ENCODE data around the gene DNM2.
"Not testable (repeated sequence)": the region's sequence is repeated elsewhere in the genome, so short reads cannot be mapped to it uniquely, and the experiment has no call there.

The DNM2 gene

DNA sequence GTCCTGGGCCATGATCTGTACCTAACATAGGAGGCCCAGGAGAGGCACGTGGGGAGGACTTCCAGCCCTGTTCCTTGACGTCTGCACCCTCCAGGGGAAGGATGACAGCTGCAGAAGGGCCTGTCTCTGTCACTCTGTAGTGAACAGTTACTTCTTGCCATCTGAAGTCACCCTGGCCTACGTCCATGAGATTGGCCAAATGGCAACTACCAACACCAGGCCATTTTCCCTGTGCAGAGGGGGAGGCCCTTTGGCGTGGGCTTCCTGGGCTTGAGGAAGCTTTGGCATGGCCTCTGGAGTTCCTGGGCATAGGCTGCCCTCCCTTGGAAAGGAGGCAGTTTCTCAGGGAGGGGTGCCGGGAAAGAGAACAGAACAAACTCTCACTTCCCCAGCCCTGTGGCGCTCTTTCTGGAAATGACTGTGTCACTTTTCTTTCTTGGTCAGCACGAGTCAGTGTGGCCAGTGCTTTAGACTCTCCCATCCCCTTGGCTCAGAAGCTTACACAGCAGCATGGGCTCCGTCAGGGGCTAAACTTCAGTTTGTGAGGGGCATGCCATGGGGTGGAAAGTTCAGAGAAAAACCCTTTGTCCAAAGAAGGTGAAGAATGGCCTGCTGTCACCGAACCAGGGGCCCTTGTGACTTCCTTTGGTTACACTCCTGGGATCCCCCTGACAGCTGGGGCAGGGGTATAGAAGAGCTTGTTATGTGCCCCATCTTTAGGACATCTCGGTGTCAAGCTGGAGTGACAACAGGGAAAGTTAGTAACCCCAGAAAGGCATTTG is 158.8 kb downstream of the DNM2 start:
- H3K4me1 ChIP-seq (ENCODE audit: control insufficient read depth, insufficient read depth, low read length) = no peaks in the 10 kb centered on the region; the same call in 1 of the 2 replicates
- no peak for TF ChIP-seq TCF7L2 (IDR thresholded peaks at IDR 0.05; ENCODE audit: borderline replicate concordance, low read depth, low read length)
- peak; percentile 59 for TF ChIP-seq ZNF341 (tag by site-specific recombination; IDR thresholded peaks at IDR 0.05; ENCODE audit: low read depth)
- no peak overlapping the region for H3K27ac ChIP-seq (ENCODE audit: extremely low read depth, low read depth, low read length)
- H3K36me3 ChIP-seq (ENCODE audit: control insufficient read depth in 2 of 2, insufficient read depth in 1 of 2, low read length in 2 of 2) = peaks cover 13 to 20% of the 10 kb centered on the region in 2 experiments; a peak in 2 of 3 replicates
- ChIA-PET CTCF (interaction anchor here (0.5 to 1.5 kb wide), 3 partner anchors 12 to 136 kb away, joined by 3 to 10 read pairs (median 3); no protein-coding TSS in a partner anchor), POLR2A (no interaction called here)
- H3K4me3 ChIP-seq (ENCODE audit: low read depth, low read length) = no peak overlapping the region
- H3K9me3 ChIP-seq (ENCODE audit: control insufficient read depth, insufficient read depth, low read depth, low read length) = no peaks in the 10 kb centered on the region

DNA sequence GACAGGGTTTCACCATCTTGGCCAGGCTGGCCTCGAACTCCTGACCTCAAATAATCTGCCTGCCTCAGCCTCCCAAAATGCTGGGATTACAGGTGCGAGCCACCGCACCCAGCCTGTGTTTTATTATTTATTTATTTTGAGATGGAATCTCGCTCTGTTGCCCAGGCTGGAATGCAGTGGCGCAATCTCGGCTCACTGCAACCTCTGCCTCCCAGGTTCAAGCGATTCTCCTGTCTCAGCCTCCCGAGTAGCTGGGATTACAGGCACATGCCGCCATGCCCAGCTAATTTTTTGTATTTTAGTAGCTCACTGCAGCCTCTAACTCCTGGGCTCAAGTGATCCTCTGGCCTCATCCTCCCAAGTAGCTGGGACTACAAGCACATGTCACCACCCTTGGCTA is 159.7 kb downstream of the DNM2 start:
- H3K4me3 ChIP-seq (ENCODE audit: low read depth, low read length); H3K9me3 ChIP-seq (ENCODE audit: control insufficient read depth, insufficient read depth, low read depth, low read length); POLR2A ChIA-PET; H3K4me1 ChIP-seq (ENCODE audit: control insufficient read depth, insufficient read depth, low read length); H3K27ac ChIP-seq (ENCODE audit: extremely low read depth, low read depth, low read length): not testable (repeated sequence)
- H3K36me3 ChIP-seq (ENCODE audit: control insufficient read depth in 2 of 2, insufficient read depth in 1 of 2, low read length in 2 of 2) = peaks cover 13 to 20% of the 10 kb centered on the region in 2 experiments; a peak in 2 of 3 replicates
- CTCF ChIA-PET = interaction anchor here (1.2 to 1.5 kb wide), 2 partner anchors 13 to 16 kb away, joined by 3 to 10 read pairs; no protein-coding TSS in a partner anchor

DNA sequence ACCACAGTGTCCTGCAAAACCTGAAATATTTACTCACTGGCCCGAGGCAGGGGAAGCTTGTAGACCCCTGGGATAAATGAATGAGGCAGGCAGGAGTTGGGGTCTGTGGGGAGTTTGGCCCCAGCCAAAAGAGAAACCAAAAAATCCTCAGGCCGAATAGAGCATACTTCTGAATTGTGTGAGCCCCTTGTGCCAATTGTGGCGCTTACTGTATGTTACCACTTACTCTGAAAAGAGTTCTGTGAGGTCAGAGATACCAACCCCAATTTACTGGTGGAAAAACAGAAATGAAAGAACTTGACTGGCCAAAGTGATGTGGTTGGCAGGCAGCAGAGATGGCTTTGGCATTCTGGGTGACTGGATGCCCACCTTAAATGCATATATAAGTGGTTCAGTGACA is 160.4 kb downstream of the DNM2 start:
- TF ChIP-seq IKZF3 (tag by site-specific recombination; IDR thresholded peaks at IDR 0.05) (no peak), ZNF221 (tag by site-specific recombination; IDR thresholded peaks at IDR 0.05; ENCODE audit: borderline replicate concordance) (no peak), ZNF707 (tag by site-specific recombination; IDR thresholded peaks at IDR 0.05) (no peak), ZNF558 (tag by site-specific recombination; IDR thresholded peaks at IDR 0.05) (no peak), ZNF776 (tag by site-specific recombination; IDR thresholded peaks at IDR 0.05; ENCODE audit: borderline replicate concordance) (no peak)
- TF ChIP-seq, protein P1, sequence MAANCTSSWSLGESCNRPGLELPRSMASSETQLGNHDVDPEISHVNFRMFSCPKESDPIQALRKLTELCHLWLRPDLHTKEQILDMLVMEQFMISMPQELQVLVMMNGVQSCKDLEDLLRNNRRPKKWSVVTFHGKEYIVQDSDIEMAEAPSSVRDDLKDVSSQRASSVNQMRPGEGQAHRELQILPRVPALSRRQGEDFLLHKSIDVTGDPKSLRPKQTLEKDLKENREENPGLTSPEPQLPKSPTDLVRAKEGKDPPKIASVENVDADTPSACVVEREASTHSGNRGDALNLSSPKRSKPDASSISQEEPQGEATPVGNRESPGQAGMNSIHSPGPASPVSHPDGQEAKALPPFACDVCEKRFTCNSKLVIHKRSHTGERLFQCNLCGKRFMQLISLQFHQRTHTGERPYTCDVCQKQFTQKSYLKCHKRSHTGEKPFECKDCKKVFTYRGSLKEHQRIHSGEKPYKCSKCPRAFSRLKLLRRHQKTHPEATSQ (tag by site-specific recombination; IDR thresholded peaks at IDR 0.05) = no peak
- TF ChIP-seq, protein P2, sequence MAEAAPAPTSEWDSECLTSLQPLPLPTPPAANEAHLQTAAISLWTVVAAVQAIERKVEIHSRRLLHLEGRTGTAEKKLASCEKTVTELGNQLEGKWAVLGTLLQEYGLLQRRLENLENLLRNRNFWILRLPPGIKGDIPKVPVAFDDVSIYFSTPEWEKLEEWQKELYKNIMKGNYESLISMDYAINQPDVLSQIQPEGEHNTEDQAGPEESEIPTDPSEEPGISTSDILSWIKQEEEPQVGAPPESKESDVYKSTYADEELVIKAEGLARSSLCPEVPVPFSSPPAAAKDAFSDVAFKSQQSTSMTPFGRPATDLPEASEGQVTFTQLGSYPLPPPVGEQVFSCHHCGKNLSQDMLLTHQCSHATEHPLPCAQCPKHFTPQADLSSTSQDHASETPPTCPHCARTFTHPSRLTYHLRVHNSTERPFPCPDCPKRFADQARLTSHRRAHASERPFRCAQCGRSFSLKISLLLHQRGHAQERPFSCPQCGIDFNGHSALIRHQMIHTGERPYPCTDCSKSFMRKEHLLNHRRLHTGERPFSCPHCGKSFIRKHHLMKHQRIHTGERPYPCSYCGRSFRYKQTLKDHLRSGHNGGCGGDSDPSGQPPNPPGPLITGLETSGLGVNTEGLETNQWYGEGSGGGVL (tag by site-specific recombination; IDR thresholded peaks at IDR 0.05) = no peak
- TF ChIP-seq, protein P3, sequence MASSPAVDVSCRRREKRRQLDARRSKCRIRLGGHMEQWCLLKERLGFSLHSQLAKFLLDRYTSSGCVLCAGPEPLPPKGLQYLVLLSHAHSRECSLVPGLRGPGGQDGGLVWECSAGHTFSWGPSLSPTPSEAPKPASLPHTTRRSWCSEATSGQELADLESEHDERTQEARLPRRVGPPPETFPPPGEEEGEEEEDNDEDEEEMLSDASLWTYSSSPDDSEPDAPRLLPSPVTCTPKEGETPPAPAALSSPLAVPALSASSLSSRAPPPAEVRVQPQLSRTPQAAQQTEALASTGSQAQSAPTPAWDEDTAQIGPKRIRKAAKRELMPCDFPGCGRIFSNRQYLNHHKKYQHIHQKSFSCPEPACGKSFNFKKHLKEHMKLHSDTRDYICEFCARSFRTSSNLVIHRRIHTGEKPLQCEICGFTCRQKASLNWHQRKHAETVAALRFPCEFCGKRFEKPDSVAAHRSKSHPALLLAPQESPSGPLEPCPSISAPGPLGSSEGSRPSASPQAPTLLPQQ (tag by site-specific recombination; IDR thresholded peaks at IDR 0.05) = no peak
- no peak overlapping the region for H3K4me3 ChIP-seq (ENCODE audit: low read depth, low read length)
- no peak overlapping the region for H3K27ac ChIP-seq (ENCODE audit: extremely low read depth, low read depth, low read length)
- H3K9me3 ChIP-seq (ENCODE audit: control insufficient read depth, insufficient read depth, low read depth, low read length) = no peaks in the 10 kb centered on the region
- POLR2A ChIA-PET = no interaction called here
- CTCF ChIA-PET = interaction anchor here (1.5 kb wide), 1 partner anchor 14 kb away, joined by 10 read pairs; no protein-coding TSS in a partner anchor
- no peaks in the 10 kb centered on the region; the same call in 1 of the 2 replicates for H3K4me1 ChIP-seq (ENCODE audit: control insufficient read depth, insufficient read depth, low read length)
- H3K36me3 ChIP-seq (ENCODE audit: control insufficient read depth in 2 of 2, insufficient read depth in 1 of 2, low read length in 2 of 2) = peaks cover 13 to 20% of the 10 kb centered on the region in 2 experiments; a peak in 2 of 3 replicates
